Stimulated activated naive CD8-positive, alpha-beta T cell treated with anti-CD3 and anti-CD28 coated beads, Interleukin-15, Interleukin-2, amounts not matched to agents 100 U/mL and 50 U/mL, for 24 hours (primary cell): ENCODE results near the gene KCND1.

Experiments used
- ATAC-seq: fragments of 150-1000 bp; cut with Tn5 transposase; one replicate; pipeline ENCODE4 v1.10.0; 2021
- DNase-seq: peaks from one replicate; pipeline ENCODE4 v3.0.0; 2021

Gene KCND1

DNA sequence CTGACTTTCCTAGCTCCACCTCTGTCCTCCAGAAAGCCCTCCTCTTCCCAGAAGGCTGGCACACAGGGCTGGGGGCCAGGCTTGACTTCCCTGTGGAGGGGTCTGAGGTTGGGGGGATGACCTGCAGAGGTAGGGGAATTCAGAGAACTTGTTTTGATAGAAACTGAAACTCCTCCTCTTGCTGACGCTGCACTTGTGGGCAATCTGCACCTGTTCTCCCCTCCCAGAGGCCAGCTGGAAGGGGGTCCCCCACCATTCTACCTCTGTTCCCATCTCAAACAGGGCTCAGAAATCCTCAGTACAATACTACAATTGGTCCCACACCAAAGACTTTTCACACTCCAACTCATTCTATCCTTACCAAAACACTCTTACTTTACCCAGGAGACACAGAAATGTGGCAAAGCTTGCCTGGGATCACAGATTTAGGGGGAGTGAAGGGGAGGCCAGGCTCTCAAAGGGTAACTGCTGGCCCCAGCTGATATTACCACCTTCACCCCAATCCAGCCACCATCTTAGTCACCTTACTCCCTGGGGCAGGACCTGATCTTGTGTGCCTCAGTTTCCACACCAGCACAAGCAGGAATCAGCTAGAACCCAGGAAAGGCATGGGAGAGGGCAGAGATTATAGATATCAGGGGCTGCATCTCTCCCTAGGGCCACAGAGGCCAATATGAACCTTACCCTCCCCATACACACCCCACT lies 32.8 kb downstream of the KCND1 start:
- ATAC-seq: peak; percentile 60
- peak; percentile 74 for DNase-seq

DNA sequence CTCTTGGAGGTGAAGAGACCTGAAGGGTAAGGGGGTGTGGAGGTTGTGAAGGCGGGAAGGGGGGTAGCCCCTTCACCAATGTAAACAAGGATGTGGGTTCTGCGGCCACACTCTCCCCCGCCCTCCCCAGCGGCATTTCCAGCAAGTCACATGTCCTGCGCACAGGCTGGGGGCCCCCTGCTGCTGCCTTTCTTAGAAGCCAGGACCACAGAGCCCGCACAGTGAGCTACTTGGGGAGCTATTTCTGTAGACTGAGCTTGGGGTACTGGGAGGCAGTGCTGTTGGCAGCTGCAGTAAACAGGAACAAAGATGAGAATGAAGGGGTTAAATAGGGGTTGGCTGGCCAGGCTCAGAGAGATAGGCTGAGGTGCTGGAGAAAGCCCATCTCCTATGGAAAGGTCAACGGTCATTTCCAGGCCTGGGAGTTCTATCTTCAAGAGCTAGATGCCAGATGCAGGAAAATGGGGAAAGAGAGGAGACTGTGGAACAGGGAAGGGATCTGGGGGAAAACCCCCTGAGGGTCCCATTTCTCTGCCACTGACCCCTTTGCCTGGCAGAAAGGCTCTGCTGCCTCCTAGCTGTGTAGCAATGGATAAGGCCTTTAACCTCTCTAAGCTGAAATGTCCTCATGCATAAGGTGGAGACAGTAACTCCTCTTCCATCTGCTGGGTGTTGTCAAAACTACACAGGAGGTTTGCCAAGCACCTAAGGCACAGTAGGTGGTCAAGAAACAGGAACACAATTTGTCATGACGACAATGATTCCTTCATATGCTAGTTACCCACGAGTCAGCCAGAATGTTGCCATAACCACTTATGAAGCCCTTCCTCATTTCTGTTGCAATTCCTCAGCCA lies 34.4 kb downstream of the KCND1 start:
- DNase-seq (peak; percentile 88), ATAC-seq (peak; percentile 76)

DNA sequence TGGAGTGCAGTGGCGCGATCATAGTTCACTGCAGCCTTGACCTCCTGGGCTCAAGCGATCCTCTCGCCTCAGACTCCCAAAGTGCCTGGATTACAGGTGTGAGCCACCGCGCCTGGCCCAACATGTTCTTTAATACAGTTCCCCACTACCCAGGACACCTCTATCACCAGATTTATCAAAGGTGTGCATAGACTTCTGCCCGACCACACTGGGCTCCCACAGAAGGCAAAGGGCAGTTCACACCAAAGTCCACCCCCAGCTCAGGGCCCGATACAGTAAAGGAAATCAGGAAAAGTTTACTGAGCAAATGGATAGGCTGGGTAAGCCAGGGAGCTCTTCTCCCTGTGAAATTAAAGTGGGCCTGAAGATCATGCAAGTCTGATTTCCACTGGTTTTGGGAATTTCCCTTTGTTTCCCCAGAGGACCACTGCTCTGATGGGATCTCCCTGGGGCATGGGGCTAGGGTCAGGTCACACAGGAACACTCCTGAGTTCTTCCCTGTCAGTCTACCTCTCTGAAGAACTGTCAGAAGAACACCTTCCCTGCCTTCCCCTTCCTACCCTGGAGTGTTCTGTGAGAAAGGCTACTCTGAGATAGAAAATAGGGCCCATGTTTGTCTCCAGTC lies 35.1 kb downstream of the KCND1 start:
- ATAC-seq (peak; percentile 1), DNase-seq (no peak)

DNA sequence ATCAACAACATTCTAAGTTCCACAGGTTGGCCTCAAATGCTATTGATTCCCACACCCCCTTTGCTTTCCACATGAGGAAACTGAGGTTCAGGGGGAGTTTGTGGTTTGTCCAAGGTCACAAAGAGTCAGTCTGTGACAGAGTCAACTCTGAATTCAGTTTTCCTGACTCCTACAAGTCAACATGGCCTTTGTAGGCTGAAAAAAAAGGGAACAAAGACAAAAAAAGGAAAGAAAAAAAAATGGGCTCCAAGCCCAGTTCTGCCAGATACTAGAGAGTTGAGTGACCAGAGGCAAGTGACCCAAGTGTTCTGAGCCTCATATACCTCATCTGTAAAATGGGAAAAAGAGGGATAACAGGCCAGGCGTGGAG lies 36.4 kb downstream of the KCND1 start:
- no peak for DNase-seq
- no peak for ATAC-seq

DNA sequence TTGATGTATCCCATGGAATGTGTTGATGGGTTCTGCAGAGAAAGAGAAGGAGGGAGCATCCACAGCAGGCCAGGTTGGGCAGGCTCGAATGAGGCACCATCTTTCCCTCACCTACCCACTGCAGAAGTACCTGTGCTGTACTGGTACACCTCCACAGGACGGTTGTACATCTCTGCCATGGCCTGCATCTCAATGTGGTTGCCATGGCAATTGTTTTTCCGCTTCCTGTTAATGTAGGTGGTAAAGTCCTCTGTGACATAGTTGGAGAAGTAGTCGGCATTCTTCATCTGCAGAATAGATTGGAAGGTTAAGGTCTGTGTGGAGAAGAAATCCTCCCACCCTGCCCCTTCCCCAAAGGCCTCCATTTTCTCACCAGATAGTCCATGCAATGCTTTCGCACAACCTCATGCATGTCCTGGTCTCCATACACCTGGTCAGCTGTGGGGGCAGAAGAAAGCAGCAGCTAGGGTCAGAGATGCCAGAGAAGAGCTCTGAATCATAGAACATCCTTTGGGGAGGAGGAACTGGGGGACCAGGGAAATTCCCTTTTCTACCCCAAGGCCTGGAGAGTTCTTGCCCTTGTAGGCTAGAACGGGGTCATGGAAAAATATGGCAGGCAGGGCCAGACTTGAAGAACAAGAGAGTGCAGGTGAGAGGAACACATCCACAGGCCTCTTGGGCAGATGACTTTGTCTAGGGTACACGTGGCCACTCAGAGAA lies 36.9 kb downstream of the KCND1 start:
- peak; percentile 32 for ATAC-seq
- peak; percentile 42 for DNase-seq

DNA sequence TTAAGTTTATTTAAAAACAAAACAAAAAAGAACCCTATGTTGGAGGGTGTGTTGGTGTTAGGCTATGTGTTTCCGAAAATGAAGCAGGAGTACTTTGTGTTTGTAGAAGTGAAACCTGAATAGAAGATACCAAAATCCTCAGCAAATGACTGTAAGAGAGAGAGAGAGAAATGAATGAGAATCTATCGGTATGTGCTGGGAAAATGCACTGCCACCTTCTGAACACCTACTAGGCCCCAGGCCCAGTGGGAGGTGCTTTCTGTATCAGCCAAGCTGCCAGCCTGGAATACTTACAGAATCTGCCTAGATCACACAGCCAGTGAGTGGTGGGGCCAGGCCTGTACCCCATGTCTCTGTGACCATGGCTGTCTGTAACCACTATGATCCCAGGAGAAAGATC lies 37.9 kb downstream of the KCND1 start:
- ATAC-seq (no peak), DNase-seq (no peak)

DNA sequence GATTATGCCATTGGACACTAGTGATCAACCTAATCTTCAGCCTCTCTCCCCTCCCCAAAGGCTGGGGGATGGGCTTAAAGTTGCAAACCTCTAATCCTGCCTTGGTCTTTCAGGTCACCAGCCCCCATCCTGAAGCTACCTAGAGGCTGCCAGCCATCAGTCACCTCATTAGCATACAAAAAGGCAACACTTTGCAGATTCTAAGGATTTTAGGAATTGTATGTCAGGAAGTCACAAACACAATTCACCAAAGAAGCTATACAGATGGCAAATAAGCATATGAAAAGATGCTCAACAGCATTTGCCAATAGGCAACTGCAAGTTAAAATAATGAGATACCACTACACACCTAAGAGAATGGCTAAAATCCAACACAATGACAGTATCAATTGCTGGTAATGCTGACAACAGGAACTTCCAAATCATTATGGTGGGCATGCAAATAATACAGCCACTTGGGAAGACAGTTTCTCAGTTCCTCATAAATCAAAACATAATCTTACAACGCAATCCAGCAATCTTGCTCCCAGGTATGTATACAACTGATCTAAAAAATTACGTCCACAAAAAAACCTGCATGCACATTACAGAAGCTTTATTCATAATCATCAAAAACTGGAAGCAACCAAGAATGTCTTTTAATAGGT lies 43.8 kb downstream of the KCND1 start:
- DNase-seq: no peak
- ATAC-seq: no peak

DNA sequence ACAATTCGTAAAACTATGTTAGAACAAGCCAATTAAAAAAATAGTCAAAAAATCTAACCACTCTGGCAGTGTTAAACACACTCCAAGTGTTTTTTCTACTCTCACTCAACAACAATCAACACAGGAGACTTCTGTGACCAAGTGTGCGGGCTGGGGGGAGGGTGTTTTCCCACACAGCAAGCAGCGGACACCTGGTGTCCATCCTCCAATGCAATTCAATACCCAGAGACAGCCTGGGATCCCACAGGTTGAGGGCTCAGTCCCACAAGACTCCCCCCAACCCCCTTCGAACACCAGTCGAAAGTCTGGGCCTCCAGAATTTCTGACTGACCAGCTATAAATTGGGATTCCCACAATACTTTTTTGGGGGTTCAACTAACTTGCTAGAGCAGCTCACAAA lies 44.5 kb downstream of the KCND1 start:
- ATAC-seq: no peak

DNA sequence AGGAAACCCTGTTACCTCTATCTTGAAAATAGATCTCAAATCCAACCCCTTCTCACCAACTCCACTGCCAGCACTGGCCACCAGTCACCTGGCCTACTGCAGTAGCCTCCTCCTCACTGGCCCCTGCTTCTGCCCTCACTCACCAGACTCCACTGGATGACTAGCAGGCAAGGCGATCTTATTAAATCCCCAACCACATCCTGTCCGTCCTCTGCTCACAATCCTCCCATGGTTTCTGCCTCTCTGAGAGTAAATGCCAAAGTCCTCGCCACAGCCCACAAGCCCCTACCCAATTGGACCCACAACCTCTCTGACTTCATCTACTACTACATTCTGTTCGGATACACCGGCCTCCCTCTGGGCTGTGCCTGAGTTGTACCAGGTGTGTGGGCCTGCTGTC lies 47.4 kb downstream of the KCND1 start:
- ATAC-seq: peak; percentile 5
- DNase-seq: no peak

More for the DNA sequence above, 44.5 kb downstream of the KCND1 start:
- DNase-seq: no peak

DNA sequence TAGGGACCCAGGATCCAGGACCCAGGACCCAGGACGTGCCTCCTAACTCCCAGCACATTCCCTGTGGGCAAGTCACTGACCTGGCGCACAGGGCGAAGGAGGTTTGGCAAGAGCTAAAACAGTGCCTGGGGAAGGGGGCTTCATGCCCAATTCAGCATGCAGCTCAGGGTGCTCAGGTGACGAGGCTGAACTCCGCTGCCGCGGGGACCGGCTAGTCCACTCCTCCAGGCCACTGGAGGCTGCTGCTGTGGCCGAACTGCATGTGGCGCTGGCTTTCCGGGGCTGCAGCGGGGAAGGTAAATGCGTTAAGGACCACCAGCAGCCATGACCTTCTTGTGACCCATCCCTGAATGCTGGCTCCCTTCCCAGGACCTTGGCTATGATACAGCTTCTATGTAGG lies 47.9 kb downstream of the KCND1 start:
- no peak for ATAC-seq
- no peak for DNase-seq

DNA sequence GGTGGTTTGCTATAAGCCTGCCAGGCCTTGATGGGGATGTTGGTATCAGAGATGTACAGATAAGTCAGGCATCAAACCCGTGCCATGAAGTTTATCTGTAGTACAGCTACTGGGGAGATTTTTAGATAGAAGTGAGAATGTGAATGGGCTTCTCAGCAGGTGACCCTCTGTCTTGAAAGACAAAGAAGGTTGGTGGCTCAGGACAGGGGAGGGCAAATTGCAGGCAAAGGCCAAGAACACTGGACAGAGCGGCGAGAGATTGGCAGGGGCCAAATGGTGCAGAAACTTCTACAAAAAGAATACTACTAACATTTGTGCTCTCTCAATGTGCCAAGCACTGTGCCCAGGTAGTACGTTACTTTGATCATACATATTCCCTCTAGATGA lies 50.9 kb downstream of the KCND1 start:
- ATAC-seq (no peak), DNase-seq (no peak)

DNA sequence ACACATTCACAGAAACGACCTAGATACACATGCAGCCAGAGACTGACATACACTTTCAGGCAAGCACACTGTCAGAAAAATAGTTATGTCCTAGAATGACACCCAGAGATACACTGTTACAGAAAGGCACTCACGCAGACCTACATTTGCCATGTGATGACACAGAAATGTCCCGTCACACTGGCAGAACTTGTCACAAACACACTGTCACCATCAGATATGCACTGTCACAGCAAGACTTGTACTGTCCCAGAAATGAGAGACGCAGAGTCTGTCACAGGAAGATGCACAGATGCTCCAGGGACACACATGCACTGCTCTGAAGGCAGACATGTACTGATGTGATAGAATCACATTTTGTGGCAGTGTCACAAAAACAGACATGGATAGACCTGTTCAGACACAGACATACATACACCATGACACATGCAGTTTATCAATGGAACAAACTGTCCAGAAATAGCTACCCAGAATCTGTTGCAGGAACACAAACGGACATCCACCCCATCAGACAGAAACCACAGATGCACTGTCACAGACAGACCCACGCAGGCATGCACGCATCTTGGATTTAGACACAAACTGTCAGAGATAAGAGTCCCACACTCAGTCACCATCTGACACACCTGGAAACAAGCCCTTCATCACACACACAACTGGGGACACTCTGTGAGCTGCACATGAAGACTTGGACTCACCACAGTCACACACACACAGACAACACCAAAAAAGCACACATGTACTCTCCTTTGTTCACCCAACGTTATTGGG lies 51.5 kb downstream of the KCND1 start:
- DNase-seq: no peak

DNA sequence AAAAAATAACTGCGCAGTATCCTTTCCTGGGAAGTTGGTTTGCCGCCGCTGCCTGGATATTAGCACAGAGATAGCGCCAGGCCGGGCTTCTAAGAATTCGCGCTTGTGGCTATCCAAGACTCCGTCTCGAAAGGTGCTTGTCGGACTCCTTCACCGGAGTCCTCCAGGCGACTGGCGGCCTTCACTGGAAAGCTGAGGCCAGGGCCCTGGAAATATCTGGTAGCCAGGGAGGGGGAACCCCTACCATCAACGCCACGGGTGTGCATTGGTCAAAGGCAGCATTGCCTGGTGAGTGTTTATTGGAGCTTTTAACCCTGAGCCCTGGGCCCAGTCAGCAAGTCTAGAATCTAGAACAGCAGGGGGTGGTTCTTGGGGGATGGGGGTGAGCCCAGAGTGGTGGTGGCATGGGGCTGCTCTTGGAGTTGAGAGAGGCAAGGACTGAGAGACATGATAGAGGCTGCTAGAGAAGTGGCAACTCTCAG lies 52.2 kb downstream of the KCND1 start:
- ATAC-seq (peak; percentile 19), DNase-seq (peak; percentile 47)

More for the DNA sequence above, 51.5 kb downstream of the KCND1 start:
- ATAC-seq: peak; percentile 2

DNA sequence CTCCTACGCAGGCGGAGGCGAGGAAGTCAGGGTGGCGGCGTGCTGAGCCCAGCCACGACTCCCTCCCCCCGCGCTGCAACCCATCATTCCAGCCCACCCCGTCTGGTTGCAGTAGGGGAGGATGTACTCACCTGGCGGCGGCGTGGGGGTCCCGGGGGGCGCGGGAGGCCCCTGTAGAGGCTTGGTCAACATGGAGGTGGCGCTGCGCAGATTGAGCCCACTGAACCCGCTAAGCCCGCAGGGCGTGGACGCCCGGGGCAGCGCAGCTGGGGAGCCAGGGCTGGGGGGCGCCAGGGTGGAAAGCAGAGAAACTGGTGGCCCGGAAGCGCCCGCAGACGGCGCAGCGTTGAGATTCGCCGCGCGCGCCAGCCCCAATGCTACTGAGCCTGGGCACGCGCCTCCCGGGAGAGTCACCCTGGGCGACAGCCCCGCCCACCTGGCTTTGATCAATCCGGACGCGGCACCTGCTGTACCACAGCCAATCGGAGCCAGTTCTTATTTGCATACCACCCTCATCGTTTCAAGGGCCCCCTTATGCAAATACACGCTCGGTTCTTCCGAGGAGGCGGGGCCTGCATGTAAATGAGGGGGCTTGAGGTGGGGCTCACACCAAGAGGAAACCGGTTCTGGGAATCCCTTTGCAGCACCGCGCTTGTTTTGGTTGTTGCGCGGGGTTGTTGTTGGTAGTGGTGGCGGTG lies 52.9 kb downstream of the KCND1 start, which contains the start of gene PIM2:
Gene PIM2, minus strand, starts transcription at position 382 of the 698 bp plus-strand sequence. Its CDS starts 190 bp downstream, at position 192.
- DNase-seq (peak; percentile 89), ATAC-seq (peak; percentile 80)

DNA sequence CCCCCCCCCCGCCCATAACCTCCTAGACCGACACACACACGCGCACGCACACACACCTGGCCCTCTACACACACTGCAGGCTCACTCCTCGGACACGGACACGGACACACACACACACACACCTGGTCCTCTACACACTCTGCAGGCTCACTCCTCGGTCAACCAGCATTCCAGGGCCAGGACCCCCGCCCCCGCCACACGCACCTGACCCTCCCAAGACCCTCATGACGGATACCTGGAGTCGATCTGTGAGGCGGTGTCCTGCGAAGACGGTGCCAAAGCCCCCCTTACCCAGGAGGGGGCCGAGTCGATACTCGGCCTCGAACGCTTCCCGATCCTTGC lies 53.4 kb downstream of the KCND1 start:
- DNase-seq: no peak

DNA sequence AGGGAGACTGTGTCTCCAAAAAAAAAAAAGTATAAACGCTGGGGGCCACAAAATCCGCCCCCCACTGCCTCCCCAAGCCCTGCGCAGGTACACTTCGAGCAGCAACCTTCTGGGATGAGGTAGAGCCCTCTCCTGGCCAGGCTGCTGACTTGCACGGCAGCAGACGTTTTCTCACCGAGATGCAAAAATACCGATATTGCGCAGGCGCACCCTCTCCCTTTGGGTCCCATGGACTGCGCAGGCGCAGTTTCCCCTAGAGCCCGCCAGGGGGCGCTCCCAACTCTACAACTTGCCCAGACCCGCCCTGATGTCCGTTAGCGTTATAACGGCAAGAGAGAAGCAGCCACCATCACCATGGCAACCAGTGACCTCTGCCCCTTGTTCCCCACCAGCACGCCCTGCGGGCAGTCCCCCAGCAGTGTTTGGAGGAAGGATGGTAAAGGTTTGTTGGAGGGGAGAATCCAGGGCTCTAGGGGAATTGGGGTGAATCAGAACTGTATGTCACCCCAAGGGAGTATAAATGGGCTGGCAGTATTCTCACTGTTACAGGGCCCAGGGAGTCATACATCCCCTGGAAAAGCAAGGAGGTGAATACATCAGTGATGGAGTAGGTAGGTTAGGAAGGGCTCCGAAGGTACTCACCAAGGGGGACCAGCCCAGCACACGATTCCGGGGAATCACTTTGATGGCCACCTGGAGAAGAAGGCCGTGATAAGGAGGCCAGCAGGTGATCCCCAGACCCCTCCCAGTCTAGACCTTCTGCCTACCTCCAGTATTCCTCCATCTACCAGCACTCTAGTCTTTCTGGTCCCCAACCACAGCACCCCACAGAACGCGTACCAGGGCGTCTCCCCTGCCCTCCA lies 54.3 kb downstream of the KCND1 start:
- peak; percentile 45 for ATAC-seq
- DNase-seq: peak; percentile 85

More for the DNA sequence above, 53.4 kb downstream of the KCND1 start:
- ATAC-seq: no peak

DNA sequence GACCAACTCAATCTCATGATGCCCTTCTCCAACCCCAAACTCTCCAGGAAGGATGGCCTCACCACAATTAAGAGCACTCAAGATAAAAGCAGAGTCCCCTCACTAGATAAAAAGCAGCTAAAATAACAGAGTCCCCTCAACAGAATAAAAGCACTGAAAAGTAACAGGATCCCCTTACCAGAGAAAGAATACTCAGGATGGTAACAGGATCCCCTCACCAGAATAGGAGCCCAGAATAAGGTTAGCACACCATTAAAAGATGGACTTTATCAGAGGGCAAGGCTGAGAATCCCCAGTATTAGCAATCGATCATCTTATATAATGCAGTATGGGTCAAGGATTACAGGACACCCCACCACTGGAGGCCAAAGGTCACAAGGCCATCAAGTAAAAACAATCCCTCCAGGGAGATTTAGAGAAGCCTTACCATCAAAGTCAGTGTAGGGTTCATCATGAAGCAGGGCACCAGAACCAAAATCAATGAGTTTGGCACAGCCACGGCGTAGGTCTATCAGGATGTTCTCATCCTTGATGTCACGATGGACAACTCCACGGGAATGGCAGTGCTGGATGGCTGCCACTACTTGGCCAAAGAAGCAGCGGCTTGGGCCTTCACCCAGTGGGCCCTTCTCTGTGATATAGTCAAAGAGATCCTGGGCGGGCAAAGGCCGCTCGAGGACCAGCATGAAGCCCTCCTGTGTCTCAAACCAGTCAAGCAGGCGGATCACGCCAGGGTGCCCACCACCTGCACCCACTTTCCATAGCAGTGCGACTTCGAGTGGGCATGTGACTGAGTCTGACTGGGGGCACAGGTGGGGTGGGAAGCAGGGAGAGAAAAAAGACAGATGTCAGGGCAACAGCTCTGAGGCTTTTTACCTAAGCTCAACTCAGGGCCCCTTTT lies 56.8 kb downstream of the KCND1 start:
- DNase-seq (no peak), ATAC-seq (no peak)
